C4-2B (cell line): ENCODE data around the gene MARCHF7.
"Not testable (repeated sequence)": the region's sequence is repeated elsewhere in the genome, so short reads cannot be mapped to it uniquely, and the experiment has no call there.

Source experiments
- ZFX ChIP-seq: fragments of 450-650 bp; IDR thresholded peaks from 2 replicates; pipeline ENCODE4 v1.6.1; 2017
- TF ChIP-seq, protein P1 (sequence below): fragments of 450-650 bp; conservative IDR thresholded peaks from 2 replicates; pipeline ENCODE4 v1.5.1; 2017; ENCODE audit warnings: mild to moderate bottlenecking

DNA sequence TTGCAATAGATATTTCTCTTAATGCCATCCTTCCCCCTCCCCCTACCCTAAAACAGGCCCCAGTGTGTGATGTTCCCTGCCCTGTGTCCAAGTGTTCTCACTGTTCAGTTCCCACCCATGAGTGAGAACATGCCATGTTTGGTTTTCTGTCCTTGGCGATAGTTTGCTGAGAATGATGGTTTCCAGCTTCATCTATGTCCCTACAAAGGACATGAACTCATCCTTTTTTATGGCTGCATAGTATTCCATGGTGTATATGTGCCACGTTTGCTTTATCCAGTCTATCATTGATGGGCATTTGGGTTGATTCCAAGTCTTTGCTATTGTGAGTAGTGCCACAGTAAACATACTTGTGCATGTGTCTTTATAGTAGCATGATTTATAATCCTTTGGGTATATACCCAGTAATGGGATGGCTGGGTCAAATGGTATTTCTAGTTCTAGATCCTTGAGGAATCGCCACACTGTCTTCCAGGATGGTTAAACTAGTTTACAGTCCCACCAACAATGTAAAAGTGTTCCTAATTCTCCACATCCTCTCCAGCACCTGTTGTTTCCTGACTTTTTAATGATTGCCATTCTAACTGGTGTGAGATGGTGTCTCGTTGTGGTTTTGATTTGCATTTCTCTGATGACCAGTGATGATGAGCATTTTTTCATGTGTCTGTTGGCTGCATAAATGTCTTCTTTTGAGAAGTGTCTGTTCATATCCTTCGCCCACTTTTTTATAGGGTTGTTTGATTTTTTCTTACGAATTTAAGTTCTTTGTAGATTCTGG is 12.7 kb downstream of the MARCHF7 start:
- TF ChIP-seq, protein P1, sequence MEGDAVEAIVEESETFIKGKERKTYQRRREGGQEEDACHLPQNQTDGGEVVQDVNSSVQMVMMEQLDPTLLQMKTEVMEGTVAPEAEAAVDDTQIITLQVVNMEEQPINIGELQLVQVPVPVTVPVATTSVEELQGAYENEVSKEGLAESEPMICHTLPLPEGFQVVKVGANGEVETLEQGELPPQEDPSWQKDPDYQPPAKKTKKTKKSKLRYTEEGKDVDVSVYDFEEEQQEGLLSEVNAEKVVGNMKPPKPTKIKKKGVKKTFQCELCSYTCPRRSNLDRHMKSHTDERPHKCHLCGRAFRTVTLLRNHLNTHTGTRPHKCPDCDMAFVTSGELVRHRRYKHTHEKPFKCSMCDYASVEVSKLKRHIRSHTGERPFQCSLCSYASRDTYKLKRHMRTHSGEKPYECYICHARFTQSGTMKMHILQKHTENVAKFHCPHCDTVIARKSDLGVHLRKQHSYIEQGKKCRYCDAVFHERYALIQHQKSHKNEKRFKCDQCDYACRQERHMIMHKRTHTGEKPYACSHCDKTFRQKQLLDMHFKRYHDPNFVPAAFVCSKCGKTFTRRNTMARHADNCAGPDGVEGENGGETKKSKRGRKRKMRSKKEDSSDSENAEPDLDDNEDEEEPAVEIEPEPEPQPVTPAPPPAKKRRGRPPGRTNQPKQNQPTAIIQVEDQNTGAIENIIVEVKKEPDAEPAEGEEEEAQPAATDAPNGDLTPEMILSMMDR = not testable (repeated sequence)
- TF ChIP-seq ZFX = not testable (repeated sequence)
